ENCODE measurements around the gene OR1Q1. TPM values are rescaled to one million over a fixed set of nuclear protein-coding genes. Genes with fewer than 3 reads are reported as not detected.

The OR1Q1 gene
- total and polyA plus RNA-seq, 9 of the 15 experiments (the other 6 are each of a cell fraction or from before 2014, with no cell fraction given), result not detected

DNA sequence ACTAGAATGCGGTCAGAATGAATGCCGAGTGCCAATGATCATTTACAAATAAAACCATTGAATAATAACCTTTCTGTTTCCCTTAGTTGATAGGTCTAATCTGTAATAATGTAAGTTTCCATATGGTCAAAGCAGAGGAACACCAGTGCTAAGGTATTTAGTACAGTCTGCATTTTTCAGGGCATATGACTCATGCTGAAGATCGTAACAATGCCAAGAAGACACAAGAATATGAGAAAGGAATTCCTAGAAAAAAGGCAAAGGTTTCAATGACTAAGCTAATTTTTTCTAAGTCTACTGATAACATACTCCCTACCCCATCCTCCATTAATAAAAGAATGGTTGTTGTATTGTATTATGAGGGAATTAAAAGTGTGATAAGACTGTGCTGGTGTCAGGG lies 34.2 kb upstream of the OR1Q1 start (continued):
- TF ChIP-seq, protein P1, sequence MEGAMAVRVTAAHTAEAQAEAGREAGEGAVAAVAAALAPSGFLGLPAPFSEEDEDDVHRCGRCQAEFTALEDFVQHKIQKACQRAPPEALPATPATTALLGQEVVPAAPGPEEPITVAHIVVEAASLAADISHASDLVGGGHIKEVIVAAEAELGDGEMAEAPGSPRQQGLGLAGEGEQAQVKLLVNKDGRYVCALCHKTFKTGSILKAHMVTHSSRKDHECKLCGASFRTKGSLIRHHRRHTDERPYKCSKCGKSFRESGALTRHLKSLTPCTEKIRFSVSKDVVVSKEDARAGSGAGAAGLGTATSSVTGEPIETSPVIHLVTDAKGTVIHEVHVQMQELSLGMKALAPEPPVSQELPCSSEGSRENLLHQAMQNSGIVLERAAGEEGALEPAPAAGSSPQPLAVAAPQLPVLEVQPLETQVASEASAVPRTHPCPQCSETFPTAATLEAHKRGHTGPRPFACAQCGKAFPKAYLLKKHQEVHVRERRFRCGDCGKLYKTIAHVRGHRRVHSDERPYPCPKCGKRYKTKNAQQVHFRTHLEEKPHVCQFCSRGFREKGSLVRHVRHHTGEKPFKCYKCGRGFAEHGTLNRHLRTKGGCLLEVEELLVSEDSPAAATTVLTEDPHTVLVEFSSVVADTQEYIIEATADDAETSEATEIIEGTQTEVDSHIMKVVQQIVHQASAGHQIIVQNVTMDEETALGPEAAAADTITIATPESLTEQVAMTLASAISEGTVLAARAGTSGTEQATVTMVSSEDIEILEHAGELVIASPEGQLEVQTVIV (CRISPR knock-in tag; IDR thresholded peaks at IDR 0.05; ENCODE audit: borderline replicate concordance), result no peak
- TF ChIP-seq, protein P2, sequence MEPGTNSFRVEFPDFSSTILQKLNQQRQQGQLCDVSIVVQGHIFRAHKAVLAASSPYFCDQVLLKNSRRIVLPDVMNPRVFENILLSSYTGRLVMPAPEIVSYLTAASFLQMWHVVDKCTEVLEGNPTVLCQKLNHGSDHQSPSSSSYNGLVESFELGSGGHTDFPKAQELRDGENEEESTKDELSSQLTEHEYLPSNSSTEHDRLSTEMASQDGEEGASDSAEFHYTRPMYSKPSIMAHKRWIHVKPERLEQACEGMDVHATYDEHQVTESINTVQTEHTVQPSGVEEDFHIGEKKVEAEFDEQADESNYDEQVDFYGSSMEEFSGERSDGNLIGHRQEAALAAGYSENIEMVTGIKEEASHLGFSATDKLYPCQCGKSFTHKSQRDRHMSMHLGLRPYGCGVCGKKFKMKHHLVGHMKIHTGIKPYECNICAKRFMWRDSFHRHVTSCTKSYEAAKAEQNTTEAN (CRISPR knock-in tag; IDR thresholded peaks at IDR 0.05), result no peak
- TF ChIP-seq, protein P3, sequence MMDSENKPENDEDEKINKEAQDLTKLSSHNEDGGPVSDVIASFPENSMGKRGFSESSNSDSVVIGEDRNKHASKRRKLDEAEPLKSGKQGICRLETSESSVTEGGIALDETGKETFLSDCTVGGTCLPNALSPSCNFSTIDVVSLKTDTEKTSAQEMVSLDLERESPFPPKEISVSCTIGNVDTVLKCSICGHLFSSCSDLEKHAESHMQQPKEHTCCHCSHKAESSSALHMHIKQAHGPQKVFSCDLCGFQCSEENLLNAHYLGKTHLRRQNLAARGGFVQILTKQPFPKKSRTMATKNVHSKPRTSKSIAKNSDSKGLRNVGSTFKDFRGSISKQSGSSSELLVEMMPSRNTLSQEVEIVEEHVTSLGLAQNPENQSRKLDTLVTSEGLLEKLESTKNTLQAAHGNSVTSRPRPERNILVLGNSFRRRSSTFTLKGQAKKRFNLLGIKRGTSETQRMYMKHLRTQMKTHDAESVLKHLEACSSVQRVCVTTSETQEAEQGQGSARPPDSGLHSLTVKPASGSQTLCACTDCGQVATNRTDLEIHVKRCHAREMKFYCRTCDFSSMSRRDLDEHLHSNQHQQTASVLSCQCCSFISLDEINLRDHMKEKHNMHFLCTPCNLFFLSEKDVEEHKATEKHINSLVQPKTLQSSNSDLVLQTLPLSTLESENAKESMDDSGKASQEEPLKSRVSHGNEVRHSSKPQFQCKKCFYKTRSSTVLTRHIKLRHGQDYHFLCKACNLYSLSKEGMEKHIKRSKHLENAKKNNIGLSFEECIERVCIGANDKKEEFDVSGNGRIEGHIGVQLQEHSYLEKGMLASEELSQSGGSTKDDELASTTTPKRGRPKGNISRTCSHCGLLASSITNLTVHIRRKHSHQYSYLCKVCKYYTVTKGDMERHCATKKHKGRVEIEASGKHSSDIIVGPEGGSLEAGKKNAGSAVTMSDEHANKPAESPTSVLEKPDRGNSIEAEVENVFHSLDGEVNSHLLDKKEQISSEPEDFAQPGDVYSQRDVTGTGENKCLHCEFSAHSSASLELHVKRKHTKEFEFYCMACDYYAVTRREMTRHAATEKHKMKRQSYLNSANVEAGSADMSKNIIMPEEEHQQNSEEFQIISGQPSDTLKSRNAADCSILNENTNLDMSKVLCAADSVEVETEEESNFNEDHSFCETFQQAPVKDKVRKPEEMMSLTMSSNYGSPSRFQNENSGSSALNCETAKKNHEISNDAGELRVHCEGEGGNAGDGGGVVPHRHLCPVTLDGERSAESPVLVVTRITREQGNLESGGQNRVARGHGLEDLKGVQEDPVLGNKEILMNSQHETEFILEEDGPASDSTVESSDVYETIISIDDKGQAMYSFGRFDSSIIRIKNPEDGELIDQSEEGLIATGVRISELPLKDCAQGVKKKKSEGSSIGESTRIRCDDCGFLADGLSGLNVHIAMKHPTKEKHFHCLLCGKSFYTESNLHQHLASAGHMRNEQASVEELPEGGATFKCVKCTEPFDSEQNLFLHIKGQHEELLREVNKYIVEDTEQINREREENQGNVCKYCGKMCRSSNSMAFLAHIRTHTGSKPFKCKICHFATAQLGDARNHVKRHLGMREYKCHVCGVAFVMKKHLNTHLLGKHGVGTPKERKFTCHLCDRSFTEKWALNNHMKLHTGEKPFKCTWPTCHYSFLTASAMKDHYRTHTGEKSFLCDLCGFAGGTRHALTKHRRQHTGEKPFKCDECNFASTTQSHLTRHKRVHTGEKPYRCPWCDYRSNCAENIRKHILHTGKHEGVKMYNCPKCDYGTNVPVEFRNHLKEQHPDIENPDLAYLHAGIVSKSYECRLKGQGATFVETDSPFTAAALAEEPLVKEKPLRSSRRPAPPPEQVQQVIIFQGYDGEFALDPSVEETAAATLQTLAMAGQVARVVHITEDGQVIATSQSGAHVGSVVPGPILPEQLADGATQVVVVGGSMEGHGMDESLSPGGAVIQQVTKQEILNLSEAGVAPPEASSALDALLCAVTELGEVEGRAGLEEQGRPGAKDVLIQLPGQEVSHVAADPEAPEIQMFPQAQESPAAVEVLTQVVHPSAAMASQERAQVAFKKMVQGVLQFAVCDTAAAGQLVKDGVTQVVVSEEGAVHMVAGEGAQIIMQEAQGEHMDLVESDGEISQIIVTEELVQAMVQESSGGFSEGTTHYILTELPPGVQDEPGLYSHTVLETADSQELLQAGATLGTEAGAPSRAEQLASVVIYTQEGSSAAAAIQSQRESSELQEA (IDR thresholded peaks at IDR 0.05; ENCODE audit: low read depth), result no peak
- TF ChIP-seq ZNF12 (CRISPR knock-in tag; IDR thresholded peaks at IDR 0.05) (no peak), CLOCK (CRISPR knock-in tag; IDR thresholded peaks at IDR 0.05; ENCODE audit: borderline replicate concordance) (no peak), TCF7L2 (IDR thresholded peaks at IDR 0.05; ENCODE audit: low read depth, low read length) (no peak), CC2D1A (IDR thresholded peaks at IDR 0.05) (peak; percentile 12; the same call in 1 of the 2 replicates), CAMTA2 (CRISPR knock-in tag; conservative IDR thresholded peaks at IDR 0.05) (no peak), ZFPM2 (CRISPR knock-in tag; IDR thresholded peaks at IDR 0.05) (no peak), YY1 (IDR thresholded peaks at IDR 0.05; ENCODE audit: borderline replicate concordance in 1 of 3, control insufficient read depth in 1 of 3, extremely low read depth in 1 of 3, insufficient read depth in 3 of 3, insufficient read length in 1 of 3, insufficient replicate concordance in 2 of 3, low read depth in 1 of 3, low read length in 2 of 3) (no peak), ZNF57 (CRISPR knock-in tag; IDR thresholded peaks at IDR 0.05) (no peak), KLF6 (CRISPR knock-in tag; IDR thresholded peaks at IDR 0.05; ENCODE audit: borderline replicate concordance) (no peak), MIER1 (IDR thresholded peaks at IDR 0.05; ENCODE audit: low read depth) (no peak)
